NCI-H345 treated with DMSO at 0.1 percent for 48 hours (cell line): ENCODE measurements around the gene FAM221A.
A peak's percentile ranks its signal among the peaks of the same experiment; 100 is the strongest.
"Not testable (repeated sequence)": the region's sequence is repeated elsewhere in the genome, so short reads cannot be mapped to it uniquely, and the experiment has no call there.

Source experiments
- DNase-seq: peaks from one replicate; lab custom pipeline; 2025; ENCODE audit not compliant: unreplicated experiment; lab: John Stamatoyannopoulos, UW

FAM221A gene

GRCh38 chr7:23700046-23700445 is 20.0 kb downstream of the FAM221A start:
- peak; percentile 16 for DNase-seq

DNA sequence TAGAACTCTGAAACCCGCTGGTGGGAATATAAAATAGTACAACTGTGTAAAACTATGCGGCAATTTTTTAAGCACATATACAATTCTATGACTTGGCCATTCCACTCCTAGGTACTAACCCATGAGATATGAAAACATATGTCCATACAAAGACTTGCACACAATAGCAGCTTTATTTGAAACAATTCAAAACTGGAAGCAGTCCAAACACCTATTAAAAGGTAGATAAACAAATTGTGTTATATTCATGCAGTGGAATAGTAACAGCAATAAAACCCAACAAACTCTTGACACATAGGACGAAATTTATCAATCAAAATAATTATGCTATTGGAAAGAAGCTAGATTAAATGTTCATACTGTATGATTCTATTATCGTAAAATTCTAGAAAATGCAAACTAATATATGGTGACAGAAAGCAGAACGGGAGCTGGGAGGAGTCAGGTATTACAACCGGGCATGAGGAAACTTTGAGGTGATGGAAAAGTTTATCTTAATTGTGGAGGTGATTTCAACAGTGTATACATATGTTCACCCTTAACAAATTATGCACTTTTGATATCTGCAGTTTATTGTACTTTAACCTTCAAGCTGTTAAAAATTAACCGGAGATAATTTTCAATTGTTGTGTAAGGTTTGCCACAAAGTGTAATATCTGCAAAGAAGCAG is 29.2 kb downstream of the FAM221A start:
- no peak for DNase-seq

DNA sequence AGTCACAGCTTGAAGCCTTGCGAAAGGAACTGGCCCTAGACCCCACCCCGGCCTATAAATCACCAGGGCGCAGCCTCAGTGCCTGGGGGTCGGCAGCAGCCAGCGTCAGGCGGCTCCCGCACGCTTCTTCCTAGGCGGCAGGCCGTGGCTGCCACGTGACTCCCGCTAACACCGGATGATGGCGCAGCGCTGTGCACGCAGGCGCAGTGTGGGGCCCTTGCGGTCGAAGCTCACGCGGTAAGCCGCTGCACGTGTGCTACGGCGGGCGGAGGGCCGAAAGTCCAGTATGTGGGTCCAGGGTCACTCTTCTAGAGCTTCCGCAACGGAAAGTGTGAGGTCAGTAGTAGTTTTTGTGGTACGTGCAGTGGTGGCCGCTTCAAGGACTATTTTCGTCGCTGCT is 30.0 kb downstream of the FAM221A start, which contains the start of gene STK31:
Gene STK31 (plus strand): TSS at position 220 of the 400 bp plus-strand sequence. CDS start 67 bp downstream, at position 287.
- DNase-seq = no peak

GRCh38 chr7:23712368-23713284 is 32.6 kb downstream of the FAM221A start:
- DNase-seq = peak; percentile 45

- no peak for DNase-seq
Observed at GRCh38 chr7:23713285-23714149, 33.5 kb downstream of the FAM221A start.

DNA sequence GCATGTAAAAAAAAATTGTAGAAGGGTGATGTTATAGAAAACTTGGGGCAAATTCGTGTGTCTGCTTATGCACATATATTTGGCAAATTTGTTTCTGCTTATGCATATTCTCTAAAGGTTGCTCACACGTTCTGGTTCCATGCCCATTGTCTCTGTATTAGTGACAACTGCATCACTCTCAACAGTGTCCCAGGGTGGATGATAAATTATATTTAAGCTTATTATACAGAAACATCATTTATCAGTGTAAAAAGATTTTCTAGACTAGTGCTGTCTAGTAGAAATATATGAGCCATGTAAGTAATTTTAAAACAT is 34.1 kb downstream of the FAM221A start:
- DNase-seq = no peak

DNA sequence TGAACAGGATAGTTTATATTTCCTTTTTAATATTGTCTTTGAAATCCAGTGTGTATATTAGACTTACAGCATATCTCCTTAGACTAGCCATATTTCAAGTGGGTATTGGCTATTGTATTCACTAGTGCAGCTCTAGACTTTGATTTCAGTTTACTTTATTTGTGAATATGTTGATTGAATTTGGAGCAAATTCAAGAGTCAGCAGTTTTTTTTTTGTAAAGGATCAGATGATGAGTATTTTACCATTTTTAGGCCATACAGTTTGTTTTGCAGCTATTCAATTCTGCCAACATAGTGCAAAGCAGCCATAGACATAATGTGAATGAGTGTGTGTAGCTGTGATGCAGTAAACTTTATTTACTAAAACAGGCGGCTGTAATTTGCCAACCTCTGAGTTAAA is 34.6 kb downstream of the FAM221A start:
- no peak for DNase-seq

GRCh38 chr7:23715099-23715498 is 35.1 kb downstream of the FAM221A start:
- DNase-seq = no peak

GRCh38 chr7:23717788-23718187 is 37.8 kb downstream of the FAM221A start:
- DNase-seq = no peak

GRCh38 chr7:23721456-23721855 is 41.5 kb downstream of the FAM221A start:
- no peak for DNase-seq

DNA sequence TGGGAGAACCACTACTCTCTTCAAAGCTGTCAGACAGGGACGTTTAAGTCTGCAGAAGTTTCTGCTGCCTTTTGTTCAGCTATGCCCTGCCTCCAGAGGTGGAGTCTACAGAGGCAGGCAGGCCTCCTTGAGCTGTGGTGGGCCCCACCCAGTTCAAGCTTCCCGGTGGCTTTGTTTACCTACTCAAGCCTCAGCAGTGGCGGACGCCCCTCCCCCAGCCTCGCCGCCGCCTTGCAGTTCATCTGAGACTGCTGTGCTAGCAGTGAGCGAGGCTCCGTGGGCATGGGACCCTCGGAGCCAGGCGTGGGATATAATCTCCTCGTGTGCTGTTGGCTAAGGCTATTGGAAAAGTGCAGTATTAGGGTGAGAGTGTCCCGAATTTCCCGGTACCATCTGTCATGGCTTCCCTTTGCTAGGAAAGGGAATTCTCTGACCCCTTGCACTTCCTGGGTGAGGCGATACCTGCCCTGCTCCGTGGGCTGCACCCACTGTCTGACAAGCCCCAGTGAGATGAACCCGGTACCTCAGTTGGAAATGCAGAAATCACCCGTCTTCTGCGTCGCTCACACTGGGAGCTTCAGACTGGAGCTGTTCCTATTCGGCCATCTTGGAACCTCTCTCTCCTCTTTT is 42.7 kb downstream of the FAM221A start:
- DNase-seq = not testable (repeated sequence)

- DNase-seq = not testable (repeated sequence)
Observed at GRCh38 chr7:23724113-23724512, 44.1 kb downstream of the FAM221A start.

DNA sequence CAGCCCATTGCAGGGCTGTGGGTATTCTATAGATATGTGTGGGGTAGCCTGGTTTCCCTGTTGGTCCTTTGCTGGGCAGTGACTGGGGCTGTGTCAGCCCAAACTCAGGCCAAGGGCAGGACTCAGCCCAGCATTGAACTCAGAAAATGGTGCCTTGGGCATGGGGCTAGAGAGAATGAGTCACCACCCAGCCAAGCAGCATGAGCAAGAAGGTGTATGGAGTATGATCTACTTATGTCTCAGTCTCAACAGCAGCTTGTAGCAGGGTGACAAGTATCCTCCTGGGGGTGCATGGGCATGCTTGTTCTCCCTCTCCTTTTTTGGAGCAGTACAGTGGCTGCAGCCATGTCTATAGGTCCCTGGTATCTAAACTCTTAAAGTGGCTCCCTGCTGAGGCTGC is 62.1 kb downstream of the FAM221A start:
- no peak for DNase-seq

GRCh38 chr7:23743226-23743625 is 63.2 kb downstream of the FAM221A start:
- DNase-seq = no peak

GRCh38 chr7:23746629-23747028 is 66.6 kb downstream of the FAM221A start:
- no peak for DNase-seq

- no peak for DNase-seq
Observed at GRCh38 chr7:23751852-23752251, 71.9 kb downstream of the FAM221A start.
